Small intestine (tissue), 7 donors: ENCODE results near the gene MRPS21. TPM values are rescaled to one million over a fixed set of nuclear protein-coding genes. Genes with fewer than 3 reads are reported as not detected.
A peak's percentile ranks its signal among the peaks of the same experiment; 100 is the strongest.

ENCODE experiments used
- DNase-seq, 2 donors: peaks; one replicate each; pipeline versions ENCODE4 v3.0.0 to v3.0.0-alpha.2; 2013
- FAIRE-seq: peaks from 2 replicates; lab custom pipeline; 2012; peaks lifted over from hg19 to GRCh38; lab: Jason Lieb, UNC
- H3K27ac ChIP-seq, 3 donors: one replicate each; pipeline ENCODE4 v1.5.1; 2013; ENCODE audit warnings: low read length in 2 of 3, mild to moderate bottlenecking in 2 of 3, control low read depth in 1 of 3, inconsistent platforms in 1 of 3, low read depth in 1 of 3, moderate library complexity in 1 of 3
- H3K27me3 ChIP-seq, 3 donors: one replicate each; pipeline ENCODE4 v1.6.1; 2013; ENCODE audit warnings: low read length in 3 of 3, inconsistent platforms in 1 of 3; ENCODE audit not compliant: control insufficient read depth in 3 of 3, insufficient read depth in 3 of 3
- H3K36me3 ChIP-seq, 3 donors: one replicate each; pipeline ENCODE4 v1.6.1; 2013; ENCODE audit warnings: low read length in 3 of 3, inconsistent platforms in 1 of 3, low read depth in 1 of 3, mild to moderate bottlenecking in 1 of 3, moderate library complexity in 1 of 3; ENCODE audit not compliant: control insufficient read depth in 3 of 3, insufficient read depth in 2 of 3
- H3K4me1 ChIP-seq, 3 donors: one replicate each; pipeline ENCODE4 v1.6.1; 2013; ENCODE audit warnings: low read length in 2 of 3, inconsistent platforms in 1 of 3, low read depth in 1 of 3, mild to moderate bottlenecking in 1 of 3, moderate library complexity in 1 of 3; ENCODE audit not compliant: control insufficient read depth in 3 of 3, insufficient read depth in 2 of 3
- H3K4me3 ChIP-seq, 3 donors: one replicate each; pipeline ENCODE4 v1.5.1; 2013; ENCODE audit warnings: low read length in 3 of 3, control low read depth in 1 of 3, inconsistent platforms in 1 of 3, low read depth in 1 of 3, mild to moderate bottlenecking in 1 of 3, moderate library complexity in 1 of 3
- H3K9me3 ChIP-seq, 2 donors: one replicate each; pipeline ENCODE4 v1.6.1; 2013; ENCODE audit warnings: low read depth in 1 of 2, low read length in 1 of 2; ENCODE audit not compliant: control insufficient read depth in 2 of 2, insufficient read depth in 1 of 2
- WGBS, 3 donors: extraction: QIAGEN DNeasy Blood & Tissue Kit; methylation state at CpG; one replicate each; pipeline ENCODE4 v1.1.7; 2013; 5-methylcytosine and 5-hydroxymethylcytosine counted together
- polyA plus RNA-seq, 4 donors: library from polyadenylated mRNA; stranded (reverse) in 3 of 4; unstranded in 1 of 4; fragments of 200-250 nt in 3 of 4; fragments of 120-200 nt in 1 of 4; gene quantifications; one replicate each; pipeline versions ENCODE4 v1.2.1 to v1.2.3, GENCODE V29; 2013
- donor health status: healthy with polysubstance abuse.
- donor health status: control.
- donor health status: control.
- donor health status: Bipolar disorder and iron deficiency.
- donor health status: healthy.

Gene MRPS21
- polyA plus RNA-seq, 4 donors: 49.4 to 107 (median 79.4) TPM

DNA sequence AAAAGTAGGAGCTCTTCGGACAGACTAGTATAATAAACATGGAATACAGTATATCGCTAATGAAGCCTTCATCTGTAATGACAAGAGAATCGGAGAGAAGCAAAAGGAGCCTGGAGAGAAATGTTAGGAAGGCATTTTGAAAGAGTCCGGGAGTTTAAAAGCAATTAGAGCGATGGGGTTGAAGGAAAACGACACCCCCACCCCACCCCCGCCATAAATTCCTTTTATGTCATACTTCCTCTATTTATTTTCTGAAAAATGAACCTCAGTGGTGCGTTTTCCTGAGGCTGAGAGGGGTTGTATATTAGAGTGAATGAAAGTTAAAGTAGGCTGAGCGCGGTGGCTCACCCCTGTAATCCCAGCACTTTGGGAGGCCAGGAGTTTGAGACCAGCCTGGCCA is 24.2 kb upstream of the MRPS21 start:
- WGBS, 3 donors: 28 to 37% (median 35%) methylated on average over 10 of the region's 10 CpGs
- H3K9me3 ChIP-seq: no peaks in the 10 kb centered on the region

DNA sequence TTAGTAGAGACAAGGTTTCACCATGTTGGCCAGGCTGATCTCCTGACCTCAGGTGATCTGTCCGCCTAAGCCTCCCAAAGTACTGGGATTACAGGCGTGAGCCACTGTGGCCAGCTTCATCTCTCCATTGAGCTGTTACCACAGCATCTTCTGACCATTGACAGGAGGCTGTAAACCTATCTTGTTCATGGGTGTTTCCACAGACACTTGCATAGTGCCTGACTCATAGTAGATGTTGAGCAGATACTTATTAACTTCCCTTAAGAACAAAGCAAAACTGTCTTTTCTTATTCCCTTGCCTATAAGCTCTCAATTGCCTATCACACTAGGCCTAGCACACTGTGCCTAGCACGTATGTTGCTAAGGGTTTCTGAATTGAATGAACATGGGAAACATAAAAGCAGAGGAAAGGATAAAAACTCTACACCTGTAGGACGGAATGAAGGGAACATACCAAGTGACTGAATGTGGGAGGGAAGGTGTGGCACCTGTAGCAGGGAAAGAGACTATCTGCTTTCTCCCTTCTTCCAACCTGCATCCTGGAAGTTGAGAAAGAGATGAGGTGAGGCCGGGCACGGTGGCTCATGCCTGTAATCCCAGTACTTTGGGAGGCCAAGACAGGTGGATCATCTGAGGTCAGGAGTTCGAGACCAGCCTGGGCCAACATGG is 22.2 kb upstream of the MRPS21 start:
- H3K27me3 ChIP-seq: no peaks in the 10 kb centered on the region
- no peak overlapping the region for H3K27ac ChIP-seq
- H3K4me3 ChIP-seq: no peak overlapping the region
- FAIRE-seq (no peak), DNase-seq (no peak)
- no peaks in the 10 kb centered on the region for H3K9me3 ChIP-seq
- 91 to 98% (median 94%) methylated on average over 5 to 7 of the region's 7 CpGs for WGBS, 3 donors
- peaks cover 3 to 15% (median 6%) of the 10 kb centered on the region in 3 donors for H3K4me1 ChIP-seq
- peaks cover under 1 to 20% (median 3%) of the 10 kb centered on the region in 3 donors for H3K36me3 ChIP-seq

More for the DNA sequence above, 24.2 kb upstream of the MRPS21 start:
- H3K27ac ChIP-seq: peak overlapping the region in 2 of 3 donors; percentile 80 to 92
- FAIRE-seq (no peak), DNase-seq (no peak)
- H3K4me3 ChIP-seq: peak overlapping the region in 2 of 3 donors; percentile 86 to 94
- H3K36me3 ChIP-seq: peaks cover 7 to 27% (median 10%) of the 10 kb centered on the region in 3 donors
- H3K27me3 ChIP-seq: no peaks in the 10 kb centered on the region
- peaks cover 3 to 15% (median 6%) of the 10 kb centered on the region in 3 donors for H3K4me1 ChIP-seq

DNA sequence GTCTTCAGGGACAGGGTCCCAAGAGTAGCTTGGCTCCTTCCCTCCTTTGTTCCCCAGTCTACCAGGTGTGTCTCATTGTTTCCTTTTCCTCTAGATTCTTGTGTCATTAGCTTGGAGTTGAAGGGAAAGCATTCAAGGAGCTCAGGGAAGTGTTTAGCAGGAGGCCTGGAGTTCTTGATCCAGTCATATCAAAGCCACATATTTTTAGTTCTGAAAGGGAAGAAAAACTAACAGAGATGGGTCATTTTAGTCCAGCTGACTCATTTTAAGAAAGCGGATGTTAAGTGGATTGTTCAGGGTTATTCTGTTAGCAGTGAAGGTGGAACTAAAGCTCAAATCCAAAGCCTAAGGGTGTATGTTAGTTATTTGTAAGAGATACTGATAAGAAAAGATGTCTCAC is 20.4 kb upstream of the MRPS21 start:
- Histone ChIP-seq H3K27ac (peak overlapping the region in 1 of 3 donors; percentile 47), H3K4me1 (peaks cover 0 to 7% (median 0%) of the 10 kb centered on the region in 3 donors), H3K4me3 (no peak overlapping the region), H3K27me3 (no peaks in the 10 kb centered on the region), H3K36me3 (peaks cover 0 to 5% (median 0%) of the 10 kb centered on the region in 3 donors), H3K9me3 (no peaks in the 10 kb centered on the region)
- no peak for DNase-seq
- FAIRE-seq: no peak
- WGBS, 3 donors: 70 to 92% (median 89%) methylated on average over 1 of the region's 1 CpG

DNA sequence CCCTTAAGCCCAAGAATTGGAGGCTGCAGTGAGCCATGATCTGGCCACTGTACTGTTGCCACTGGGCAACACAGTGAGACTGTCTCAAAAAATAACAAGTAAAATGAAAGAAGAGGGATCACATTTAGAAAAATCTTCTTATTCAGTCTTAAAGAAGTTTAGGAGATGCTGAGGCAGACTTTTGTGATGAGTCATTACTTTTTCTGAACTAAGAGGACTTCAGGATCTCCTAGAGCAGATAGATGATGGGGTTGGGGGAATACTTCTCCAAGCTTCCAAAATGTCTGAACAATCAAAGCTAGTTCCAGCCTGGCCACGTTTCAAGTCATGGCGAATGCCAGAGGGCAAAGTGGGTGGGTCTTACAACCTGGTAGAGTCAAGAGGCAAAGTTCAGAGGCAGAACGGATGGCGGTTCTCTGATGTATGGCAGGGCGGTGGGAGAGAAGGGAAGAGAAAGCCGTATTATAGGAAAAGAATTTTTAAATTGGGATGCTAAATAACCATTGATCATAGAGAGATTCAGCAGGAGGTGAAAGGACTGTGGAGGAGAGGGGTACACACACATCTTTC is 13.4 kb upstream of the MRPS21 start:
- FAIRE-seq: no peak
- H3K4me3 ChIP-seq: no peak overlapping the region
- peaks cover 0 to 32% (median 2%) of the 10 kb centered on the region in 3 donors for H3K4me1 ChIP-seq
- peaks cover 0 to 16% (median 0%) of the 10 kb centered on the region in 3 donors for H3K27me3 ChIP-seq
- peak; percentile 45 to 90 for DNase-seq
- peaks cover 0 to under 1% (median 0%) of the 10 kb centered on the region in 3 donors for H3K36me3 ChIP-seq
- peaks cover 0 to 2% of the 10 kb centered on the region in 2 donors for H3K9me3 ChIP-seq
- peak overlapping the region in 1 of 3 donors; percentile 14 for H3K27ac ChIP-seq
- 22 to 62% (median 36%) methylated on average over 6 of the region's 6 CpGs for WGBS, 3 donors

GRCh38 chr1:150281221-150281757 is 12.4 kb upstream of the MRPS21 start:
- Histone ChIP-seq H3K36me3 (no peaks in the 10 kb centered on the region), H3K9me3 (peaks cover 0 to 2% of the 10 kb centered on the region in 2 donors), H3K27me3 (peaks cover 0 to 16% (median 0%) of the 10 kb centered on the region in 3 donors), H3K4me3 (peak overlapping the region in 2 of 3 donors; percentile 44 to 48), H3K4me1 (peaks cover 0 to 32% (median 2%) of the 10 kb centered on the region in 3 donors), H3K27ac (peak overlapping the region; percentile 34 to 78 (median 71))
- 3% methylated on average over 15 of the region's 15 CpGs for WGBS, 3 donors
- DNase-seq (peak; percentile 70 to 73), FAIRE-seq (no peak)

GRCh38 chr1:150281758-150282557 is 11.7 kb upstream of the MRPS21 start, which contains the start of gene CIART:
TSS of gene CIART (plus strand) at chr1:150282554. CDS start at chr1:150283268, 714 bp downstream.
- Histone ChIP-seq H3K4me1 (peaks cover 0 to 32% (median 2%) of the 10 kb centered on the region in 3 donors), H3K27ac (peak within 1 kb of the TSS; percentile 34 to 78 (median 77)), H3K27me3 (peaks cover 0 to 16% (median 0%) of the 10 kb centered on the region in 3 donors), H3K36me3 (no peaks in the 10 kb centered on the region), H3K4me3 (peak within 1 kb of the TSS; percentile 3 to 48 (median 44)), H3K9me3 (peaks cover 0 to 2% of the 10 kb centered on the region in 2 donors)
- FAIRE-seq (no peak), DNase-seq (peak; percentile 96)
- 0 to 1% (median 0%) methylated on average over 44 to 46 of the region's 46 CpGs for WGBS, 3 donors

DNA sequence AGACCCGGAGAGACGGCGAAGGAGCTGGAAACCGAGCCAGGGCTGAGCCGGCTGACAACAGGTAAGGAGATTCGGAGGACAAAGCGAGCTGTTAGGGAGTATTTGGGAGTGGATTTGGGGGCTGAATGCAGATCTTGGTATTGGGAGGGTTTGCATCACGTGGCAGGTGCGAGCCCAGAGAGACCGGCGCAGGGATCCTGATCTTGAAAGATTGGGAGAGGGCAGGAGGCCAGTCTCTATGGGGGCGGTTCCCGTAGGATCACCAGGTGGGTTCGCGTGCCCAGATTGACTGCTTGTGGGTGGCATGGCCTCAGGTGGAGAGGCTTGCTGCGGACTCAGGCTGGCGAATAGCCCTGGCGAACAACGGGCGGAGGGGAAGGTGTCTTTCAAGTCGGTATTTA is 11.1 kb upstream of the MRPS21 start:
- 7 to 16% (median 13%) methylated on average over 21 of the region's 21 CpGs for WGBS, 3 donors
- H3K36me3 ChIP-seq: no peaks in the 10 kb centered on the region
- peaks cover 0 to 32% (median 2%) of the 10 kb centered on the region in 3 donors for H3K4me1 ChIP-seq
- peak overlapping the region in 2 of 3 donors; percentile 10 to 77 for H3K27ac ChIP-seq
- H3K4me3 ChIP-seq: peak overlapping the region in 2 of 3 donors; percentile 44 to 46
- peaks cover 0 to 2% of the 10 kb centered on the region in 2 donors for H3K9me3 ChIP-seq
- peaks cover 0 to 16% (median 0%) of the 10 kb centered on the region in 3 donors for H3K27me3 ChIP-seq
- FAIRE-seq (no peak), DNase-seq (no peak)
